DMS 273 treated with DMSO at 0.1 percent for 48 hours (cell line): Measurements from ENCODE around the gene RASA4B.
"Not testable (repeated sequence)": the region's sequence is repeated elsewhere in the genome, so short reads cannot be mapped to it uniquely, and the experiment has no call there.

Source experiments
- DNase-seq: peaks from one replicate; lab custom pipeline; 2025; lab: John Stamatoyannopoulos, UW

The RASA4B gene

GRCh38 chr7:102511860-102512522 is 5.6 kb downstream of the RASA4B start:
- not testable (repeated sequence) for DNase-seq

- not testable (repeated sequence) for DNase-seq
Measured at GRCh38 chr7:102510575-102510974, 7.0 kb downstream of the RASA4B start.

GRCh38 chr7:102507410-102508088 is 10.0 kb downstream of the RASA4B start:
- DNase-seq, result not testable (repeated sequence)

GRCh38 chr7:102505298-102506185 is 12.0 kb downstream of the RASA4B start:
- DNase-seq, result not testable (repeated sequence)

GRCh38 chr7:102503141-102503540 is 14.4 kb downstream of the RASA4B start:
- not testable (repeated sequence) for DNase-seq

- DNase-seq, result not testable (repeated sequence)
Measured at GRCh38 chr7:102498321-102498720, 19.3 kb downstream of the RASA4B start.

GRCh38 chr7:102497308-102497707 is 20.3 kb downstream of the RASA4B start:
- DNase-seq, result not testable (repeated sequence)

- not testable (repeated sequence) for DNase-seq
Measured at GRCh38 chr7:102496861-102497260, 20.7 kb downstream of the RASA4B start.

GRCh38 chr7:102494473-102495149 is 23.0 kb downstream of the RASA4B start:
- not testable (repeated sequence) for DNase-seq

- DNase-seq, result not testable (repeated sequence)
Measured at GRCh38 chr7:102494026-102494425, 23.6 kb downstream of the RASA4B start.

- not testable (repeated sequence) for DNase-seq
Measured at GRCh38 chr7:102493220-102493935, 24.2 kb downstream of the RASA4B start.

- not testable (repeated sequence) for DNase-seq
Measured at GRCh38 chr7:102490529-102491075, 27.0 kb downstream of the RASA4B start.

- not testable (repeated sequence) for DNase-seq
Measured at GRCh38 chr7:102484317-102484716, 33.3 kb downstream of the RASA4B start.

- DNase-seq, result not testable (repeated sequence)
Measured at GRCh38 chr7:102481962-102482361, 35.6 kb downstream of the RASA4B start.

GRCh38 chr7:102479982-102480637 is 37.5 kb downstream of the RASA4B start:
- DNase-seq, result not testable (repeated sequence)

GRCh38 chr7:102479209-102479584 is 38.4 kb downstream of the RASA4B start:
- not testable (repeated sequence) for DNase-seq

GRCh38 chr7:102478314-102479208 is 39.0 kb downstream of the RASA4B start, which contains the start of gene POLR2J:
Gene POLR2J, minus strand, starts transcription at chr7:102478922. Its CDS starts 62 bp downstream, at chr7:102478860.
- not testable (repeated sequence) for DNase-seq

GRCh38 chr7:102474736-102475435 is 42.7 kb downstream of the RASA4B start:
- DNase-seq, result not testable (repeated sequence)
